NCI-H2171 treated with DMSO at 0.1 percent for 48 hours (cell line): ENCODE measurements around the gene TFF1.

Source experiments
- DNase-seq: peaks from one replicate; lab custom pipeline; 2025; lab: John Stamatoyannopoulos, UW

The TFF1 gene

GRCh38 chr21:42317826-42318746, 48.2 kb downstream of the TFF1 start:
- DNase-seq: peak; percentile 34

- DNase-seq: peak; percentile 10
These were observed 49.0 kb downstream of the TFF1 start for GRCh38 chr21:42317341-42317741.

- no peak for DNase-seq
These were observed 49.4 kb downstream of the TFF1 start for GRCh38 chr21:42316891-42317290.

- peak; percentile 50 for DNase-seq
These were observed 50.9 kb downstream of the TFF1 start, which contains the start of gene TFF3 for GRCh38 chr21:42315296-42315891. Gene TFF3 (minus strand): TSS chr21:42315409. CDS start chr21:42315374, 35 bp downstream.

- no peak for DNase-seq
These were observed 51.6 kb downstream of the TFF1 start for GRCh38 chr21:42314616-42315295.

- peak; percentile 9 for DNase-seq
These were observed 52.8 kb downstream of the TFF1 start for GRCh38 chr21:42313501-42313969.

GRCh38 chr21:42312626-42313104, 53.7 kb downstream of the TFF1 start:
- DNase-seq: peak; percentile 67
